ENCODE results near the gene MCM3AP.

DNA sequence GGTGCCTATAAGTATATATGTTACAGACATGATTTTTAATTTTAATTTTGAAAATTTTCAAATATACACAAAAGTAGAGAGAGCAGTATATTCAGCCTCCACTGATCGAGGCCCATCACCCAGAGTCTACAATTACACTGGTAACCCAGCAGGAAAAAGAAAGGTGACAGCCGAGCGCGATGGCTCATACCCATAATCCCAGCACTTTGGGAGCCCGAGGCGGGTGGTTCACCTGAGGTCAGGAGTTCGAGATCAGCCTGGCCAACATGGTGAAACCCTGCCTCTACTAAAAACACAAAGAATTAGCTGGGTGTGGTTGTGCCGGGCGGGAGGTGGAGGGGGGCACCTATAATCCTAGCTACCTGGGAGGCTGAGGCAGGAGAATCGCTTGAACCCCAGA lies 2.1 kb upstream of the MCM3AP start:
- TF ChIP-seq, protein P1, sequence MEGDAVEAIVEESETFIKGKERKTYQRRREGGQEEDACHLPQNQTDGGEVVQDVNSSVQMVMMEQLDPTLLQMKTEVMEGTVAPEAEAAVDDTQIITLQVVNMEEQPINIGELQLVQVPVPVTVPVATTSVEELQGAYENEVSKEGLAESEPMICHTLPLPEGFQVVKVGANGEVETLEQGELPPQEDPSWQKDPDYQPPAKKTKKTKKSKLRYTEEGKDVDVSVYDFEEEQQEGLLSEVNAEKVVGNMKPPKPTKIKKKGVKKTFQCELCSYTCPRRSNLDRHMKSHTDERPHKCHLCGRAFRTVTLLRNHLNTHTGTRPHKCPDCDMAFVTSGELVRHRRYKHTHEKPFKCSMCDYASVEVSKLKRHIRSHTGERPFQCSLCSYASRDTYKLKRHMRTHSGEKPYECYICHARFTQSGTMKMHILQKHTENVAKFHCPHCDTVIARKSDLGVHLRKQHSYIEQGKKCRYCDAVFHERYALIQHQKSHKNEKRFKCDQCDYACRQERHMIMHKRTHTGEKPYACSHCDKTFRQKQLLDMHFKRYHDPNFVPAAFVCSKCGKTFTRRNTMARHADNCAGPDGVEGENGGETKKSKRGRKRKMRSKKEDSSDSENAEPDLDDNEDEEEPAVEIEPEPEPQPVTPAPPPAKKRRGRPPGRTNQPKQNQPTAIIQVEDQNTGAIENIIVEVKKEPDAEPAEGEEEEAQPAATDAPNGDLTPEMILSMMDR (IDR thresholded peaks at IDR 0.05): no peak
- TF ChIP-seq POLR2A (IDR thresholded peaks at IDR 0.05): no peak

All from Peyer's patch (tissue), 4 donors.